K562 (cell line): ENCODE results near the gene PAF1. TPM values are rescaled to one million over a fixed set of nuclear protein-coding genes. Genes with fewer than 3 reads are reported as not detected.
A peak's percentile ranks its signal among the peaks of the same experiment; 100 is the strongest.

Source experiments
- CBFB ChIP-seq: sonication (generic); formaldehyde crosslinking; IDR thresholded peaks from 2 replicates; pipeline ENCODE4 v1.4.0; 2020; ENCODE audit warnings: mild to moderate bottlenecking, missing genetic modification reagents
- FOS ChIP-seq: IDR thresholded peaks from 3 replicates; pipeline ENCODE4 v1.6.1; 2011; ENCODE audit not compliant: insufficient read length; ENCODE audit errors: extremely low read depth
- FUS ChIP-seq: fragments of 200-400 bp; formaldehyde crosslinking; optimal IDR thresholded peaks from 2 replicates; pipeline ENCODE3; 2017; ENCODE audit warnings: low read depth, low read length
- GATA2 ChIP-seq: sonication (generic); formaldehyde crosslinking; IDR thresholded peaks from 2 replicates; pipeline ENCODE4 v1.4.0; 2020; ENCODE audit warnings: mild to moderate bottlenecking, missing genetic modification reagents
- GTF2A2 ChIP-seq: IDR thresholded peaks from 2 replicates; pipeline ENCODE4 v1.6.1; 2016; ENCODE audit warnings: mild to moderate bottlenecking, missing genetic modification characterization, missing compliant biosample characterization
- PHTF2 ChIP-seq: fragments of 250-450 bp; sonication (Bioruptor Pico); IDR thresholded peaks from 2 replicates; pipeline ENCODE4 v1.5.0; 2021; ENCODE audit warnings: mild to moderate bottlenecking
- SAFB ChIP-seq: fragments of 200-400 bp; formaldehyde crosslinking; IDR thresholded peaks from 2 replicates; pipeline ENCODE4 v1.6.1; 2017; ENCODE audit warnings: low read depth, low read length, borderline replicate concordance
- SMARCB1 ChIP-seq: IDR thresholded peaks from 2 replicates; pipeline ENCODE4 v1.6.1; 2011; ENCODE audit warnings: improper control_type of control experiment, low read depth; ENCODE audit not compliant: insufficient read length
- SREBF2 ChIP-seq: sonication (generic); formaldehyde crosslinking; IDR thresholded peaks from 2 replicates; pipeline ENCODE4 v1.4.0; 2020; ENCODE audit warnings: mild to moderate bottlenecking, missing genetic modification reagents
- SRF ChIP-seq, 2 experiments: fragments of 250-450, 450-650 bp in 1 of 2; sonication (Bioruptor Pico) in 1 of 2; sonication (generic) in 1 of 2; formaldehyde crosslinking; IDR thresholded peaks; 2 replicates each; pipeline versions ENCODE4 v1.5.0 to v1.5.1; 2020 to 2022; ENCODE audit warnings: mild to moderate bottlenecking in 1 of 2, missing genetic modification reagents in 1 of 2
- SRSF3 ChIP-seq: fragments of 200-400 bp; formaldehyde crosslinking; IDR thresholded peaks from 2 replicates; pipeline ENCODE4 v1.6.1; 2016; ENCODE audit warnings: mild to moderate bottlenecking, low read length, moderate library complexity; ENCODE audit not compliant: insufficient read depth
- STAG1 ChIP-seq: sonication (generic); formaldehyde crosslinking; IDR thresholded peaks from 2 replicates; pipeline ENCODE4 v1.5.0; 2020; ENCODE audit warnings: missing genetic modification reagents, borderline replicate concordance
- SUPT5H ChIP-seq: fragments of 450-650 bp; IDR thresholded peaks from 2 replicates; pipeline ENCODE4 v1.6.1; 2016
- TCFL5 ChIP-seq: fragments of 250-450 bp; sonication (Bioruptor Pico); conservative IDR thresholded peaks from 2 replicates; pipeline ENCODE4 v1.6.1; 2021; ENCODE audit warnings: mild to moderate bottlenecking, moderate library complexity, matching md5 sums
- THRAP3 ChIP-seq: fragments of 450-650 bp; IDR thresholded peaks from 2 replicates; pipeline ENCODE4 v1.6.1; 2016; ENCODE audit warnings: mild to moderate bottlenecking, inconsistent platforms, borderline replicate concordance
- ZNF174 ChIP-seq: fragments of 250-450 bp; sonication (Bioruptor Pico); IDR thresholded peaks from 2 replicates; pipeline ENCODE4 v1.4.0; 2020; ENCODE audit warnings: mild to moderate bottlenecking
- ZNF436 ChIP-seq: fragments of 250-450, 450-650 bp; sonication (Bioruptor Pico); formaldehyde crosslinking; IDR thresholded peaks from 2 replicates; pipeline ENCODE4 v1.7.0; 2020; ENCODE audit warnings: mild to moderate bottlenecking
- ZNF57 ChIP-seq: fragments of 450-650 bp; formaldehyde crosslinking; IDR thresholded peaks from 2 replicates; pipeline ENCODE4 v1.4.0; 2020; ENCODE audit warnings: mild to moderate bottlenecking, moderate library complexity
- polyA plus RNA-seq, 8 experiments: library from polyadenylated mRNA; depleted of rRNA in 4 of 8; stranded (reverse) in 5 of 8; unstranded in 3 of 8; fragments of >200 nt; fragmentation: Nextera tagmentation in 2 of 8; fragmentation: Illumina TruSeq in 1 of 8; extraction: Ambion mirVana in 2 of 8; extraction: Trizol in 1 of 8; gene quantifications; 2 replicates each; pipeline versions ENCODE4 v1.2.1 to v1.2.3, GENCODE V29; 2011 to 2014; ENCODE audit warnings: inconsistent platforms in 1 of 8, missing spikeins in 1 of 8
- total RNA-seq, 7 experiments: library from RNA; depleted of rRNA in 6 of 7; stranded (reverse); fragments of >200 nt in 6 of 7; fragmentation: Illumina TruSeq in 2 of 7; extraction: Trizol in 2 of 7; gene quantifications; 2 replicates each; pipeline versions ENCODE4 v1.2.1 to v1.2.3, GENCODE V29; 2011 to 2021; ENCODE audit warnings: low replicate concordance in 1 of 7
- TF ChIP-seq, protein P1 (sequence below), 2 experiments: IDR thresholded peaks in 1 of 2; conservative IDR thresholded peaks in 1 of 2; 2 replicates each; pipeline ENCODE4 v1.6.1; 2016; ENCODE audit warnings: low read depth in 2 of 2, mild to moderate bottlenecking in 1 of 2, missing compliant biosample characterization in 1 of 2, missing genetic modification characterization in 1 of 2, moderate library complexity in 1 of 2
- TF ChIP-seq, protein P2 (sequence below), 2 experiments: fragments of 450-650 bp in 1 of 2; IDR thresholded peaks; 2 replicates each; pipeline ENCODE4 v1.6.1; 2011 to 2017; ENCODE audit warnings: low read depth in 2 of 2, antibody characterized with exemption in 1 of 2, borderline replicate concordance in 1 of 2, low read length in 1 of 2, mild to moderate bottlenecking in 1 of 2, mixed read lengths in 1 of 2; ENCODE audit not compliant: control insufficient read depth in 1 of 2
- TF ChIP-seq, protein P3 (sequence below): sonication (generic); formaldehyde crosslinking; IDR thresholded peaks from 2 replicates; pipeline ENCODE4 v1.8.1; 2022; ENCODE audit warnings: missing genetic modification reagents

PAF1 gene
- total and polyA plus RNA-seq, 9 of the 15 experiments (the other 6 are each of a cell fraction or from before 2014, with no cell fraction given), result 1.5 to 45.0 (median 33.8) TPM

DNA sequence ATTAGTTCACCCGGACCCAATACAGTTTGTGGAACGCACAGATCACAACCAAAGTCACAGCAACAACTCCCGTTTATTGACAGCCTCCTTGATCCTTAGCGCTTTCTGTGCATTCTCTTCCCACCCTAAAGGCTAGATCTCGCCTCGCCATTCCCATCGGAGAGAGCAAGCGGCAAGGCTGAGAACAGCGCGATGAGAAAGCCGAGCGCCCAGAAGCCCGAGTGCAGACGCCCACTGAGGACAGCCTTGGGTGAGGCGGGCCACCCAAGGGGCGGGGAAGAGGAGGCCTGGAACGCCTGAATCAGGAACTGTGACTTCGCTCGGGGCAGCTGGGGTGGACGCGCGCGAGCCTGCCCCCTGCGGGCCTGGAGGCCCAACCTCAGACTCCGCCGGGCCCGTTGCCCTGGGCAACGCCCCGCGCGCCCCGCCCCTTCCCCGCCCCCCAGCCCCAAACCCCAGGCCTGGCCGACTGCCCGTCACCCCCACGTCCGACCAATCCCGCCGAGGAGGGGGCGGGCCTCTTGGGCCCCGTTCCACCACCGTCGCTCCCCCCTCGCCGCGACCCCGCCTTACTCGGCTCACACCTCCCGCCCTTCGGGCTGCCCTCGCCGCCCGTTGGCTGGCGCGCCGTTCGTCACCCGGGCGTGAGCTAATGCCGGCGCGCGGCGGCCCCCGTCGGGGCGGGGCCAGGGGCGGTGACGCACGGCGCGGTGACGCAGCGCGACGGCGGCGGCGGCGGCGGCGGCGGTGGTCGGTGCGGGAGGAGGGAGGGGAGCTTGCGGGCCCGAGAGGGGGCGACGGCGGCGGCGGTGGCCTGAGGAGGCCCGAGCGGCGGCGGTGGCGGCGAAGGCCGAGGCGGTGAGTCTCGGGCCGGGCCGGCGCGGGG, 48.9 kb downstream of the PAF1 start, which contains the start of gene SAMD4B (continued):
- TF ChIP-seq, protein P1, sequence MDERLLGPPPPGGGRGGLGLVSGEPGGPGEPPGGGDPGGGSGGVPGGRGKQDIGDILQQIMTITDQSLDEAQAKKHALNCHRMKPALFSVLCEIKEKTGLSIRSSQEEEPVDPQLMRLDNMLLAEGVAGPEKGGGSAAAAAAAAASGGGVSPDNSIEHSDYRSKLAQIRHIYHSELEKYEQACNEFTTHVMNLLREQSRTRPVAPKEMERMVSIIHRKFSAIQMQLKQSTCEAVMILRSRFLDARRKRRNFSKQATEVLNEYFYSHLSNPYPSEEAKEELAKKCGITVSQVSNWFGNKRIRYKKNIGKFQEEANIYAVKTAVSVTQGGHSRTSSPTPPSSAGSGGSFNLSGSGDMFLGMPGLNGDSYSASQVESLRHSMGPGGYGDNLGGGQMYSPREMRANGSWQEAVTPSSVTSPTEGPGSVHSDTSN (CRISPR knock-in tag; IDR thresholded peaks at IDR 0.05; ENCODE audit: low read depth), result no peak
- TF ChIP-seq, protein P1 (tag; conservative IDR thresholded peaks at IDR 0.05; ENCODE audit: low read depth), result no peak
- TF ChIP-seq SREBF2 (no peak), THRAP3 (no peak), PHTF2 (CRISPR knock-in tag) (no peak), SRSF3 (no peak), ZNF174 (CRISPR knock-in tag) (no peak), GTF2A2 (no peak), SRF (CRISPR knock-in tag; IDR thresholded peaks at IDR 0.05) (no peak), SAFB (peak; percentile 33; the same call in 1 of the 2 replicates), CBFB (no peak), ZNF57 (CRISPR knock-in tag) (no peak), ZNF436 (CRISPR knock-in tag) (no peak), FUS (no peak), SUPT5H (peak; percentile 93), STAG1 (CRISPR knock-in tag) (no peak), FOS (peak; percentile 77), TCFL5 (CRISPR knock-in tag) (no peak), SMARCB1 (no peak), GATA2 (no peak)
- TF ChIP-seq, protein P2, sequence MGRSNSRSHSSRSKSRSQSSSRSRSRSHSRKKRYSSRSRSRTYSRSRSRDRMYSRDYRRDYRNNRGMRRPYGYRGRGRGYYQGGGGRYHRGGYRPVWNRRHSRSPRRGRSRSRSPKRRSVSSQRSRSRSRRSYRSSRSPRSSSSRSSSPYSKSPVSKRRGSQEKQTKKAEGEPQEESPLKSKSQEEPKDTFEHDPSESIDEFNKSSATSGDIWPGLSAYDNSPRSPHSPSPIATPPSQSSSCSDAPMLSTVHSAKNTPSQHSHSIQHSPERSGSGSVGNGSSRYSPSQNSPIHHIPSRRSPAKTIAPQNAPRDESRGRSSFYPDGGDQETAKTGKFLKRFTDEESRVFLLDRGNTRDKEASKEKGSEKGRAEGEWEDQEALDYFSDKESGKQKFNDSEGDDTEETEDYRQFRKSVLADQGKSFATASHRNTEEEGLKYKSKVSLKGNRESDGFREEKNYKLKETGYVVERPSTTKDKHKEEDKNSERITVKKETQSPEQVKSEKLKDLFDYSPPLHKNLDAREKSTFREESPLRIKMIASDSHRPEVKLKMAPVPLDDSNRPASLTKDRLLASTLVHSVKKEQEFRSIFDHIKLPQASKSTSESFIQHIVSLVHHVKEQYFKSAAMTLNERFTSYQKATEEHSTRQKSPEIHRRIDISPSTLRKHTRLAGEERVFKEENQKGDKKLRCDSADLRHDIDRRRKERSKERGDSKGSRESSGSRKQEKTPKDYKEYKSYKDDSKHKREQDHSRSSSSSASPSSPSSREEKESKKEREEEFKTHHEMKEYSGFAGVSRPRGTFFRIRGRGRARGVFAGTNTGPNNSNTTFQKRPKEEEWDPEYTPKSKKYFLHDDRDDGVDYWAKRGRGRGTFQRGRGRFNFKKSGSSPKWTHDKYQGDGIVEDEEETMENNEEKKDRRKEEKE (IDR thresholded peaks at IDR 0.05; ENCODE audit: borderline replicate concordance in 1 of 2, control insufficient read depth in 1 of 2, low read depth in 2 of 2, low read length in 1 of 2), result peak in 1 of 2 experiments; percentile 91; a peak in 1 of 4 replicates
- TF ChIP-seq, protein P3, sequence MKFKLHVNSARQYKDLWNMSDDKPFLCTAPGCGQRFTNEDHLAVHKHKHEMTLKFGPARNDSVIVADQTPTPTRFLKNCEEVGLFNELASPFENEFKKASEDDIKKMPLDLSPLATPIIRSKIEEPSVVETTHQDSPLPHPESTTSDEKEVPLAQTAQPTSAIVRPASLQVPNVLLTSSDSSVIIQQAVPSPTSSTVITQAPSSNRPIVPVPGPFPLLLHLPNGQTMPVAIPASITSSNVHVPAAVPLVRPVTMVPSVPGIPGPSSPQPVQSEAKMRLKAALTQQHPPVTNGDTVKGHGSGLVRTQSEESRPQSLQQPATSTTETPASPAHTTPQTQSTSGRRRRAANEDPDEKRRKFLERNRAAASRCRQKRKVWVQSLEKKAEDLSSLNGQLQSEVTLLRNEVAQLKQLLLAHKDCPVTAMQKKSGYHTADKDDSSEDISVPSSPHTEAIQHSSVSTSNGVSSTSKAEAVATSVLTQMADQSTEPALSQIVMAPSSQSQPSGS, result no peak
